H1 (cell line): Measurements from ENCODE around the gene C3orf18. TPM values are rescaled to one million over a fixed set of nuclear protein-coding genes. Genes with fewer than 3 reads are reported as not detected.
A peak's percentile ranks its signal among the peaks of the same experiment; 100 is the strongest.

Source experiments
- BCL11A ChIP-seq, 2 experiments: IDR thresholded peaks; one replicate each; pipeline ENCODE4 v1.6.1; 2011; ENCODE audit warnings: low read depth in 2 of 2, low read length in 2 of 2, mild to moderate bottlenecking in 2 of 2
- BRCA1 ChIP-seq: IDR thresholded peaks from 2 replicates; pipeline ENCODE4 v1.6.1; 2012; ENCODE audit warnings: low read depth, low read length, improper control_type of control experiment
- CHD1 ChIP-seq: IDR thresholded peaks from 2 replicates; pipeline ENCODE4 v1.6.1; 2012; ENCODE audit warnings: low read depth, low read length, improper control_type of control experiment
- EP300 ChIP-seq, 2 experiments: IDR thresholded peaks; 1 replicate in 1 of 2; 2 replicates in 1 of 2; pipeline ENCODE4 v1.6.1; 2011 to 2012; ENCODE audit warnings: low read depth in 2 of 2, low read length in 2 of 2, mild to moderate bottlenecking in 2 of 2, borderline replicate concordance in 1 of 2, inconsistent platforms in 1 of 2, moderate library complexity in 1 of 2
- EZH2 ChIP-seq: fragments of 200-600 bp; sonication (generic); IDR thresholded peaks from 2 replicates; pipeline ENCODE4 v1.7.1; 2012; ENCODE audit warnings: low read depth, mild to moderate bottlenecking, moderate library complexity, low read length, inconsistent platforms; ENCODE audit not compliant: severe bottlenecking
- FOSL1 ChIP-seq: IDR thresholded peaks from 2 replicates; pipeline ENCODE4 v1.6.1; 2011; ENCODE audit warnings: mild to moderate bottlenecking, low read depth, low read length, moderate library complexity; ENCODE audit not compliant: insufficient read depth
- GABPA ChIP-seq: IDR thresholded peaks from 2 replicates; pipeline ENCODE4 v1.6.1; 2011; ENCODE audit warnings: mild to moderate bottlenecking, low read length, moderate library complexity, borderline replicate concordance; ENCODE audit not compliant: insufficient read depth
- JUND ChIP-seq: IDR thresholded peaks from 2 replicates; pipeline ENCODE4 v1.6.1; 2011; ENCODE audit warnings: mild to moderate bottlenecking, improper control_type of control experiment, low read length
- KDM5A ChIP-seq: fragments of 200-600 bp; IDR thresholded peaks from 2 replicates; pipeline ENCODE4 v1.7.1; 2012; ENCODE audit warnings: mild to moderate bottlenecking, low read length, inconsistent platforms, mixed read lengths
- PHF8 ChIP-seq: fragments of 200-600 bp; sonication (generic); conservative IDR thresholded peaks from 2 replicates; pipeline ENCODE4 v1.7.1; 2012; ENCODE audit warnings: low read depth, mild to moderate bottlenecking, inconsistent platforms, low read length, moderate library complexity
- POLR2A ChIP-seq, 2 experiments: IDR thresholded peaks; 1 replicate in 1 of 2; 2 replicates in 1 of 2; pipeline ENCODE4 v1.6.1; 2011; ENCODE audit warnings: low read depth in 2 of 2, low read length in 2 of 2, mild to moderate bottlenecking in 2 of 2; ENCODE audit errors: control extremely low read depth in 1 of 2
- POU5F1 ChIP-seq: IDR thresholded peaks from 2 replicates; pipeline ENCODE4 v1.6.1; 2011; ENCODE audit warnings: low read depth, mild to moderate bottlenecking, low read length, moderate library complexity
- RAD21 ChIP-seq, 2 experiments: IDR thresholded peaks in 1 of 2; conservative IDR thresholded peaks in 1 of 2; 2 replicates each; pipeline ENCODE4 v1.6.1; 2011; ENCODE audit warnings: low read depth in 2 of 2, low read length in 2 of 2, improper control_type of control experiment in 1 of 2, inconsistent platforms in 1 of 2, mild to moderate bottlenecking in 1 of 2, moderate library complexity in 1 of 2
- RNF2 ChIP-seq: fragments of 200-900, 300-1000 bp; sonication (generic); IDR thresholded peaks from 2 replicates; pipeline ENCODE4 v1.7.1; 2016; ENCODE audit warnings: borderline replicate concordance, low read depth, mild to moderate bottlenecking, antibody characterized with exemption, low read length; ENCODE audit not compliant: poor library complexity, severe bottlenecking; ENCODE audit errors: missing control alignments
- SAP30 ChIP-seq: fragments of 300-600 bp; sonication (generic); IDR thresholded peaks from 2 replicates; pipeline ENCODE4 v1.7.1; 2012; ENCODE audit warnings: low read length, moderate library complexity, mild to moderate bottlenecking, inconsistent platforms; ENCODE audit not compliant: insufficient read depth, insufficient replicate concordance
- SIN3A ChIP-seq, 2 experiments: IDR thresholded peaks in 1 of 2; conservative IDR thresholded peaks in 1 of 2; 2 replicates each; pipeline ENCODE4 v1.6.1; 2011 to 2012; ENCODE audit warnings: low read length in 2 of 2, improper control_type of control experiment in 1 of 2, low read depth in 1 of 2, mild to moderate bottlenecking in 1 of 2
- SP1 ChIP-seq: IDR thresholded peaks from 2 replicates; pipeline ENCODE4 v1.6.1; 2011; ENCODE audit warnings: low read depth, low read length
- SRF ChIP-seq: IDR thresholded peaks from 2 replicates; pipeline ENCODE4 v1.6.1; 2011; ENCODE audit warnings: mild to moderate bottlenecking, low read depth, low read length, moderate library complexity
- SUZ12 ChIP-seq: fragments of 200-600 bp; sonication (generic); IDR thresholded peaks from 2 replicates; pipeline ENCODE4 v1.6.1; 2012; ENCODE audit warnings: mild to moderate bottlenecking, inconsistent platforms, low read length, moderate library complexity, mixed read lengths
- TAF1 ChIP-seq: IDR thresholded peaks from 2 replicates; pipeline ENCODE4 v1.6.1; 2011; ENCODE audit warnings: mild to moderate bottlenecking, low read depth, low read length
- TCF12 ChIP-seq: IDR thresholded peaks from 2 replicates; pipeline ENCODE4 v1.6.1; 2011; ENCODE audit warnings: low read depth, mild to moderate bottlenecking, low read length
- TEAD4 ChIP-seq: IDR thresholded peaks from 2 replicates; pipeline ENCODE4 v1.6.1; 2012; ENCODE audit warnings: low read depth, low read length, inconsistent platforms, mixed read lengths
- YY1 ChIP-seq: IDR thresholded peaks from 2 replicates; pipeline ENCODE4 v1.6.1; 2011; ENCODE audit warnings: low read depth, mild to moderate bottlenecking, low read length
- polyA plus RNA-seq, 7 experiments: library from polyadenylated mRNA; depleted of rRNA in 3 of 7; stranded (reverse) in 5 of 7; unstranded in 2 of 7; fragments of >200 nt in 5 of 7; fragments of 200-250 nt in 2 of 7; gene quantifications; 1 replicate in 5 of 7; 2 replicates in 1 of 7; 4 replicates in 1 of 7; pipeline versions ENCODE4 v1.2.1 to v1.2.3, GENCODE V29; 2011 to 2013; ENCODE audit warnings: missing spikeins in 2 of 7, mixed read lengths in 2 of 7
- total RNA-seq: library from RNA; stranded (reverse); fragmentation: NEBNext Ultra II Directional; extraction: Animal tissue kit (Norgen Biotek cat#: 25700); gene quantifications from 2 replicates; pipeline ENCODE4 v1.2.1, GENCODE V29; 2021

C3orf18 gene
- total and polyA plus RNA-seq, 2 of the 8 experiments (the other 6 are each of a cell fraction or from before 2014, with no cell fraction given): 7.5 to 15.0 TPM

- no peak for TF ChIP-seq RNF2
- no peak for TF ChIP-seq EZH2
- 0 out of 2 replicates have a peak, but pooled peaks have one; percentile 24 for TF ChIP-seq SUZ12
- no peak for TF ChIP-seq EP300 (IDR thresholded peaks at IDR 0.05; ENCODE audit: borderline replicate concordance in 1 of 2, low read depth in 2 of 2, low read length in 2 of 2)
- no peak for TF ChIP-seq PHF8
- no peak for TF ChIP-seq TCF12
- TF ChIP-seq TEAD4: peak; percentile 76; the same call in 1 of the 2 replicates
- no peak for TF ChIP-seq CHD1
- no peak for TF ChIP-seq SRF
- peak; percentile 62 for TF ChIP-seq SAP30
- TF ChIP-seq RAD21 (IDR thresholded peaks at IDR 0.05 in 1 of 2, conservative IDR thresholded peaks at IDR 0.05 in 1 of 2; ENCODE audit: low read depth in 2 of 2, low read length in 2 of 2): peak; percentile 100
- no peak for TF ChIP-seq GABPA
- TF ChIP-seq KDM5A: peak; percentile 52; the same call in 1 of the 2 replicates
- no peak for TF ChIP-seq FOSL1
- TF ChIP-seq TAF1: no peak
- TF ChIP-seq YY1: 0 out of 2 replicates have a peak, but pooled peaks have one; percentile 27
- TF ChIP-seq SP1: 0 out of 2 replicates have a peak, but pooled peaks have one; percentile 0
- peak in 1 of 2 experiments; percentile 75; a peak in 1 of 4 replicates for TF ChIP-seq SIN3A (conservative IDR thresholded peaks at IDR 0.05 in 1 of 2, IDR thresholded peaks at IDR 0.05 in 1 of 2; ENCODE audit: low read depth in 1 of 2, low read length in 2 of 2)
- no peak for TF ChIP-seq POLR2A (IDR thresholded peaks at IDR 0.05; ENCODE audit: control extremely low read depth in 1 of 2, low read depth in 2 of 2, low read length in 2 of 2)
- no peak for TF ChIP-seq POU5F1
- peak; percentile 38; the same call in 1 of the 2 replicates for TF ChIP-seq BRCA1
- TF ChIP-seq JUND: peak; percentile 71; the same call in 1 of the 2 replicates
- TF ChIP-seq BCL11A (IDR thresholded peaks at IDR 0.05; ENCODE audit: low read depth in 2 of 2, low read length in 2 of 2): no peak
These were observed 48.6 kb upstream of the C3orf18 start (continued) for GRCh38 chr3:50616003-50616769.
